ENCODE data around the gene TMOD2.
A peak's percentile ranks its signal among the peaks of the same experiment; 100 is the strongest.

TMOD2 gene

GRCh38 chr15:51814606-51815005 is 63.2 kb downstream of the TMOD2 start:
- DNase-seq (ENCODE audit: low read depth in 2 of 2) = no peak

GRCh38 chr15:51816611-51817010 is 65.2 kb downstream of the TMOD2 start:
- DNase-seq (ENCODE audit: low read depth in 2 of 2) = no peak

- no peak for DNase-seq (ENCODE audit: low read depth in 2 of 2)
Observed at GRCh38 chr15:51818150-51818549, 66.8 kb downstream of the TMOD2 start.

- no peak for DNase-seq (ENCODE audit: low read depth in 2 of 2)
Observed at GRCh38 chr15:51825698-51826097, 74.3 kb downstream of the TMOD2 start.

- no peak for DNase-seq (ENCODE audit: low read depth in 2 of 2)
Observed at GRCh38 chr15:51828621-51829375, 77.4 kb downstream of the TMOD2 start.

GRCh38 chr15:51829376-51830275 is 78.2 kb downstream of the TMOD2 start, which contains the start of gene TMOD3:
TSS of gene TMOD3 (plus strand) at chr15:51829653. CDS start at chr15:51862885, 33,232 bp downstream.
- DNase-seq (ENCODE audit: low read depth in 2 of 2) = peak; percentile 84 to 87

GRCh38 chr15:51830276-51830806 is 78.9 kb downstream of the TMOD2 start:
- DNase-seq (ENCODE audit: low read depth in 2 of 2) = no peak

GRCh38 chr15:51833772-51834171 is 82.4 kb downstream of the TMOD2 start:
- DNase-seq (ENCODE audit: low read depth in 2 of 2) = no peak

- no peak for DNase-seq (ENCODE audit: low read depth in 2 of 2)
Observed at GRCh38 chr15:51837792-51838251, 86.4 kb downstream of the TMOD2 start.

GRCh38 chr15:51838270-51838669 is 86.9 kb downstream of the TMOD2 start:
- no peak for DNase-seq (ENCODE audit: low read depth in 2 of 2)

- no peak for DNase-seq (ENCODE audit: low read depth in 2 of 2)
Observed at GRCh38 chr15:51840692-51841091, 89.3 kb downstream of the TMOD2 start.

- DNase-seq (ENCODE audit: low read depth in 2 of 2) = no peak
Observed at GRCh38 chr15:51841406-51842040, 90.1 kb downstream of the TMOD2 start.

- no peak for DNase-seq (ENCODE audit: low read depth in 2 of 2)
Observed at GRCh38 chr15:51842265-51842664, 90.9 kb downstream of the TMOD2 start.

- no peak for DNase-seq (ENCODE audit: low read depth in 2 of 2)
Observed at GRCh38 chr15:51842852-51843737, 91.7 kb downstream of the TMOD2 start.

- no peak for DNase-seq (ENCODE audit: low read depth in 2 of 2)
Observed at GRCh38 chr15:51844747-51845426, 93.5 kb downstream of the TMOD2 start.

- no peak for DNase-seq (ENCODE audit: low read depth in 2 of 2)
Observed at GRCh38 chr15:51846066-51846462, 94.7 kb downstream of the TMOD2 start.

GRCh38 chr15:51846463-51847230 is 95.2 kb downstream of the TMOD2 start:
- DNase-seq (ENCODE audit: low read depth in 2 of 2) = no peak

GRCh38 chr15:51848811-51849210 is 97.4 kb downstream of the TMOD2 start:
- DNase-seq (ENCODE audit: low read depth in 2 of 2) = no peak

- no peak for DNase-seq (ENCODE audit: low read depth in 2 of 2)
Observed at GRCh38 chr15:51849860-51850259, 98.5 kb downstream of the TMOD2 start.

- DNase-seq (ENCODE audit: low read depth in 2 of 2) = no peak
Observed at GRCh38 chr15:51853998-51854397, 102.6 kb downstream of the TMOD2 start.
